Measurements from ENCODE around the gene TARDBP.
"Not testable (repeated sequence)": the region's sequence is repeated elsewhere in the genome, so short reads cannot be mapped to it uniquely, and the experiment has no call there.

Gene TARDBP

DNA sequence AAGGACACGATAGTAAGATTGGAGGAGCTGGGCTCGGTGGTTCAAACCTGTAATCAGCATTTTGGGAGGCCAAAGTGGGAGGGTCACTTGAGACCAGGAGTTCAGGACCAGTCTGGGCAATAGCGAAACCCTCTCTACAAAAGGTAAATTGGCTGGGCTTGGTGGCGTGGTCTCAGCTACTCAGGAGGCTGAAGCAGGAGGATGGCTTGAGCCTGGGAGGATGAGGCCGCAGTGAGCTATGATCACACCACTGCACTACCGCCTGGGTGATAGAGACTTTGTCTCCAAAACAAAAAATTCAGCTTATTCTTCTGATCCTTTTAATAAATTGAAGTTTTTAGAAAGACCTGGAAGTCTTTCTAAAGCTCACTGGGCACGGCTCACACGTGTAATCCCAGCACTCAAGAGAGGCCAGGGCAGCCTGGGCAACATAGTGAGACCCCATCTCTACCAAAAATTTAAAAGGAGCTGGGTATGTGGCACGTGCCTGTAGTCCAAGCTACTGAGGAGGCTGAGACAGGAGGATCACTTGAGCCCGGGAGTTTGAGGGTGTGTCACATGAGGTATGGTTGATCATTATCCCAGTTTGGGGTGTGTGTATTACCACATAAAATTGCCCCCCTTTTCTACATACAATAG lies 19.3 kb downstream of the TARDBP start:
- no peak for DNase-seq (ENCODE audit: low read depth)
- no peak overlapping the region for H3K4me3 ChIP-seq (ENCODE audit: low read depth, low read length)
- TF ChIP-seq, protein P1, sequence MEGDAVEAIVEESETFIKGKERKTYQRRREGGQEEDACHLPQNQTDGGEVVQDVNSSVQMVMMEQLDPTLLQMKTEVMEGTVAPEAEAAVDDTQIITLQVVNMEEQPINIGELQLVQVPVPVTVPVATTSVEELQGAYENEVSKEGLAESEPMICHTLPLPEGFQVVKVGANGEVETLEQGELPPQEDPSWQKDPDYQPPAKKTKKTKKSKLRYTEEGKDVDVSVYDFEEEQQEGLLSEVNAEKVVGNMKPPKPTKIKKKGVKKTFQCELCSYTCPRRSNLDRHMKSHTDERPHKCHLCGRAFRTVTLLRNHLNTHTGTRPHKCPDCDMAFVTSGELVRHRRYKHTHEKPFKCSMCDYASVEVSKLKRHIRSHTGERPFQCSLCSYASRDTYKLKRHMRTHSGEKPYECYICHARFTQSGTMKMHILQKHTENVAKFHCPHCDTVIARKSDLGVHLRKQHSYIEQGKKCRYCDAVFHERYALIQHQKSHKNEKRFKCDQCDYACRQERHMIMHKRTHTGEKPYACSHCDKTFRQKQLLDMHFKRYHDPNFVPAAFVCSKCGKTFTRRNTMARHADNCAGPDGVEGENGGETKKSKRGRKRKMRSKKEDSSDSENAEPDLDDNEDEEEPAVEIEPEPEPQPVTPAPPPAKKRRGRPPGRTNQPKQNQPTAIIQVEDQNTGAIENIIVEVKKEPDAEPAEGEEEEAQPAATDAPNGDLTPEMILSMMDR (conservative IDR thresholded peaks at IDR 0.05; ENCODE audit: low read depth, low read length) = no peak

DNA sequence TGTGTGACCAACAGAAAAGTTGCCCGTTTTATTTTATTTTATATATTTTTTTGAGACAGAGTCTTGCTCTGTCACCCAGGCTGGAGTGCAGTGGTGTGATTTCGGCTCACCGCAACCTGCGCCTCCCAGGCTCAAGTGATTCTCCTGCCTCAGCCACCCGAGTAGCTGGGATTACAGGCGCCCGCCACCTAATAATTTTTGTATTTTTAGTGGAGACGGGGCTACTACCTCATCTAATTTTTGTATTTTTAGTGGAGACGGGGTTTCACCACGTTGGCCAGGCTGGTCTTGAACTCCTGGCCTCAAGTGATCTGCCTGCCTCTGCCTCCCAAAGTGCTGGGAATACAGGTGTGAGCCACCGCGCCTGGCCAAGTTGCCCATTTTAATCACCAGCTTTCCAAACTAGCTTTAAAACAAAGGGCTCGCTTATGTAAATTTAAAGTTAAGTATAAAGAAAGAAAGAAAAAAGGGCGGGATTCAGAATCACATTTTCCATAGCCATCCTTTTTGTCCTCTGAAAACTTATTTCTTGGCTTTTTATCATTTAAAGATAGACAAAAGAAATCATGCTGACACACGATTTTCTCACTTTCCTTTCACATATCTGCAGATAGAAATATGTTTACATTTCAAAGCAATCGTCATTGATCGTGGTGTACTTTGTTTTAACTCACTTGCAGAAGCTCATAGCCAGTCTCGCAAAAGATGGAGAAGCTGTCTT lies 24.7 kb downstream of the TARDBP start:
- DNase-seq (ENCODE audit: low read depth); H3K4me3 ChIP-seq (ENCODE audit: low read depth, low read length): not testable (repeated sequence)

DNA sequence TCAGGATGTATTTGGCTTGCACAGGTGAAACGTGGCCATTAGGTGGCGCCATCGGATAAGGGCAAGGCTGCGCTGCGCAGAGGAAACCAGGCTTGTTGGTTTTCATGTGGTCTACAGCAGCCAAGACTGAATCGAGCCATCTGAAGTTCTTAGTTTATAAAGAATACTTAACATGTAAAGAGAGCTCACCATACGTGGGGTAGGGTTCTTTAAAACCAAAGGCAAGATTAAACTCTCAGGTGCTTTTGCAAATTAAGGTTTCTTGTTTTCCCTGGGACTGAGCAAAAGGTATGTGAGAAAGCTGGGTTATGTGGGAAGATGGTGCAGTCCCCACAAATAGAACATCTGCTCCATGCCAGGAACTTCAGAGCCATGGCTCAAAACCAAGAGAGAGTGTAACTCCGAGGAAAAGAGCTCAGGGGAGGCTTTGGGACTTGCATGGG lies 25.3 kb downstream of the TARDBP start:
- DNase-seq (ENCODE audit: low read depth) = peak; percentile 95
- TF ChIP-seq, protein P1 (conservative IDR thresholded peaks at IDR 0.05; ENCODE audit: low read depth, low read length) = peak; percentile 100
- no peak overlapping the region for H3K4me3 ChIP-seq (ENCODE audit: low read depth, low read length)

DNA sequence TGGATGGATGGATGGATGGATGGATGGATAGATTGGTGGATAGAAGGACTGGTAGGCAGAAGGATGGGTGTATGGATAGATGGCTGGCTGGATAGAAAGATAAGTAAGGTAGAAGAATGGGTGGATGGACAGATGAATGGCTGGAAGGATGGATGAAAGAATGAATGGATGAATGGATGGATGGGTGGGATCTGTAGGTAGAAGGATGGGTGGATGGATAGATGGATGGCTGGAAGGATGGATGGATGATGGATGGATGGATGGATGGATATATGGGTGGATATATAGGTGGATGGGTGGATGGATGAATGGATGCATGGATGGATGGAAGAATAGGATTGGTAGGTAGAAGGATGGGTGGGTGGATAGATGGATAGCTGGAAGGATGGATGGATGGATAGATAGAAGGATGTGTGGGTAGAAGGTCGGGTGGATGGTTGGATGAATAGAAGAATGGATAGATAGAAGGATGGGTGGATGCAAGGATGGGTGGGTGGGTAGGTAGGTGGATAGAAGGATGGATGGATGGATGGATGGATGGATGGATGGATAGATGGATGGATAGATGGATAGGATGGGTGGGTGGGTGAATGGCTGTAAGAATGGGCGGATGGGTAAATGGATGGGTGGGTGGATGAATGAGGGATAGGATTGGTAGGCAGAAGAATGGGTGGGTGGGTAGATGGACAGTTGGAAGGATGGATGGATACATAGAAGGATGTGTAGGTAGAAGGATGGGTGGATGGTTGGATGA lies 27.1 kb downstream of the TARDBP start:
- H3K4me3 ChIP-seq (ENCODE audit: low read depth, low read length) = no peak overlapping the region
- TF ChIP-seq, protein P1 (conservative IDR thresholded peaks at IDR 0.05; ENCODE audit: low read depth, low read length) = no peak
- no peak for DNase-seq (ENCODE audit: low read depth)

DNA sequence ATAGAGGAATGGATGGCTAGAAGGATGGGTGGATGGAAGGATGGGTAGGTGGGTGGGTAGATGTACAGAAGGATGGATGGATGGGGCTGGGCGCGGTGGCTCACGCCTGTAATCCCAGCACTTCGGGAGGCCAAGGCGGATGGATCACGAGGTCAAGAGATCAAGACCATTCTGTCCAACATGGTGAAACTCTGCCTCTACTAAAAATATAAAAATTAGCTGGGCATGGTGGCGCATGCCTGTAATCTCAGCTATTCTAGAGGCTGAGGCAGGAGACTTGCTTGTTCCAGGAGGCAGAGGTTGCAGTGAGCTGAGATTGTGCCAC lies 27.6 kb downstream of the TARDBP start:
- DNase-seq (ENCODE audit: low read depth); H3K4me3 ChIP-seq (ENCODE audit: low read depth, low read length): not testable (repeated sequence)

DNA sequence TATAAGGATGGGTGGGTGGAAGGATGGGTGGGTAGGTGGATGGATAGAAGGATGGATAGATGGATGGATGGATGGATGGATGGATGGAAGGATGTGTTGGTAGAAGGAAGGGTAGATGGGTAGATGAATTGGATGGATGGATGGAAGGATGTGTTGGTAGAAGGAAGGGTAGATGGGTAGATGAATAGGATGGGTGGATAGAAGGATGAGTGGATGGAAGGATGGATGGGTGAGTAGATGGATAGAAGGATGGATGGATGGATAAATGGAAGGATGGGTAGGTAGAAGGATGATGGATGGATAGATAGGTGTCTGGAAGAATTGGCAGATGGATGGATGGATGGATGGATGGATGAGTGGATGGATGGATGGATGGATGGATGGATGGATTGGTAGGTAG lies 28.6 kb downstream of the TARDBP start:
- TF ChIP-seq, protein P1 (conservative IDR thresholded peaks at IDR 0.05; ENCODE audit: low read depth, low read length) = no peak
- DNase-seq (ENCODE audit: low read depth) = no peak

DNA sequence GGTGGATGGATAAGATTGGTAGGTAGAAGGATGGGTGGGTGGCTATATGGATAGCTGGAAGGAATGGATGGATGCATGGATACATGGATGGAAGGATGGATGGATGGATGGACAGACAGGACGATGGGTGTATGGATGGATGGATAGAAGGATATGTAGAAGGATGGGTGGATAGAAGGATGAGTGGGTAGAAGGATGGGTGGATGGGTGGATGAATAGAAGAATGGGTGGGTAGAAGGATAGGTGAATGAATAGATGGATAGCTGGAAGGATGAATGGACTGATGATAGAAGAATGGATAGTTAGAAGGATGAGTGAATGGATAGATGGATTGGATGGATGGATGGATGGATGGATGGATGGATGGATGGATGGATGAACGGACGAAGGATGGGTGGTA lies 29.6 kb downstream of the TARDBP start:
- TF ChIP-seq, protein P1 (conservative IDR thresholded peaks at IDR 0.05; ENCODE audit: low read depth, low read length) = no peak

More for the DNA sequence above, 28.6 kb downstream of the TARDBP start:
- H3K4me3 ChIP-seq (ENCODE audit: low read depth, low read length) = no peak overlapping the region

More for the DNA sequence above, 29.6 kb downstream of the TARDBP start:
- DNase-seq (ENCODE audit: low read depth) = no peak
- H3K4me3 ChIP-seq (ENCODE audit: low read depth, low read length) = no peak overlapping the region

All from choroid plexus epithelial cell (primary cell).